Measurements from ENCODE around the gene TCF7. TPM values are rescaled to one million over a fixed set of nuclear protein-coding genes. Genes with fewer than 3 reads are reported as not detected.

Gene TCF7
- total RNA-seq, 1 donor from 2014 or later: 3.0 TPM

GRCh38 chr5:134178096-134178419 is 63.6 kb downstream of the TCF7 start:
- H3K36me3 ChIP-seq: peaks cover 4% of the 10 kb centered on the region
- no peak for DNase-seq
- peak overlapping the region; percentile 100 for H3K27ac ChIP-seq (replicated peaks)
- H3K4me3 ChIP-seq: peak overlapping the region; percentile 96
- H3K4me1 ChIP-seq: peaks cover 47% of the 10 kb centered on the region
- intact Hi-C loops (cut with micrococcal nuclease): no loop called here
- H3K9me3 ChIP-seq (replicated peaks): no peaks in the 10 kb centered on the region
- TF ChIP-seq CTCF (IDR thresholded peaks at IDR 0.05; ENCODE audit: borderline replicate concordance): no peak
- H3K27me3 ChIP-seq (ENCODE audit: low read depth): no peaks in the 10 kb centered on the region

GRCh38 chr5:134183481-134183880 is 69.0 kb downstream of the TCF7 start:
- Histone ChIP-seq H3K9me3 (replicated peaks) (no peaks in the 10 kb centered on the region), H3K27me3 (ENCODE audit: low read depth) (no peaks in the 10 kb centered on the region), H3K4me3 (no peak overlapping the region), H3K27ac (replicated peaks) (no peak overlapping the region), H3K36me3 (no peaks in the 10 kb centered on the region), H3K4me1 (peaks cover 11% of the 10 kb centered on the region)
- TF ChIP-seq CTCF (IDR thresholded peaks at IDR 0.05; ENCODE audit: borderline replicate concordance): no peak
- DNase-seq: no peak
- intact Hi-C loops (cut with micrococcal nuclease): no loop called here

DNA sequence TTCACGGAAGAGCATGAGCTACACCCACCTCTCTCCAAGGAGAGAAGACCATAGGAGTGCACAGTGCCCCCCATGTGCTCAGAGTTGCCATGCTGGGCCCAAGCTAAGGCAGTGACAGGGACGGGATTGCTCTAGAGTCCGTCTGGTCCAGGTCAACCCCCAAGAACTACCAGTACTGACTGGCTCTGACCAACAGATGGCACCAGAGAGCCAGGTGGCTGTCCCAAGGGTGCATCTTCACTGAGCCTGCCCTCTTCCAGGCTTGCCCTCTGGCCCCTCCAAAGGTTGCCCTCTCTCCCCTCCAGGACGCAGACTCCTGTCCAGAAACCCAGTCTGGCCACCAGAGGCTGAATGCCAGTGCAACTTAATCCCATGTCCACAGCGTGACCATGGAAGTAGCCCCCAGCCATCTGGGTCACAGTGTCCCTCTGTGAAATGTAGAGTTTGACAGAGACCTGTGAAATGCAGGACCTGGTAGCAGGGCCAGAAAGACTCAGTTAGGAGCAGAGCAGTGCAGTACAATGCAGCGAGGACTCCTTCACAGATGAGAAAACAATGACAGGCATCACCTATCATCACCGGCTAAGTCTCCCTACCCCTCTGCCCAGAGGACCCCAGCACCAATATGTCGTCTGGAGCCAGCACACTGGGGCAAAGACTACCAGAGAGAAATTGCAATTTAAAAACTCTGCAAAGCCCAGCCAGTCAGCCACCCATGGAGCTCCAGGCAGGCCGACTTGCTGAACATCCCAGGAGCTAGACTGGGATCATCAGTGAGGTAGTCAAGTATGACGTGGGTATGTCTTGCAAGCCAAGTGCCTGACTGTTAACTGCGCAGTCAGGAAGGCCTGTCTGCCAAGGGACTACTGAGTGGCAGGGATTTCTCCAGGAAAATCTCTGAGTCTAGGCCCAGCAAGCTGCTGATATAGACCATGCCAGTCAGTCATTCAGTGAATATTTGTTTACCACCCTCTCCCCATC is 70.0 kb downstream of the TCF7 start:
- H3K36me3 ChIP-seq: no peaks in the 10 kb centered on the region
- peak; percentile 50 for DNase-seq
- H3K4me3 ChIP-seq: no peak overlapping the region
- intact Hi-C loops (cut with micrococcal nuclease): loop anchor here (2.0 kb wide), 1 partner anchor 104 kb away; no protein-coding TSS in a partner anchor
- H3K4me1 ChIP-seq: peaks cover 13% of the 10 kb centered on the region
- no peaks in the 10 kb centered on the region for H3K27me3 ChIP-seq (ENCODE audit: low read depth)
- TF ChIP-seq CTCF (IDR thresholded peaks at IDR 0.05; ENCODE audit: borderline replicate concordance): peak; percentile 96
- H3K9me3 ChIP-seq (replicated peaks): no peaks in the 10 kb centered on the region
- no peak overlapping the region for H3K27ac ChIP-seq (replicated peaks)

DNA sequence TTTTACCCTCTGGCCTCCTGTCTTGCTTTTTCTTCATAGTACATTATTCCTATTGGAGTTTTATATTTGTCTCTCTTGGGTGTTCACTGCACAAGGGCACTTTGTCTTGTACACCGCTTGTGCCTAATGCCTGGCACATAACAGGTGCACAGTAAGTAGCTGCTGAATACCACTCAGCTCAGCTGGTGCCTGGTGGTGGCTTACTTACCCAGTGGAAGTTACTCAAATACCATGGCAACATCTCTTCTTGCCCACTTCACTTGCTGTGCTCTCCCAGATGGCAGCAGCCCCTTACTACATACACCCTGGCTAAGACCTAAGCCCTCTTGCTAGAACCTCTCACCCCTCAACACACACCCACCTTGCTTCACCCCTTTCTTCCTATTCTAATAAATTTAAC is 73.6 kb downstream of the TCF7 start:
- Histone ChIP-seq H3K27me3 (ENCODE audit: low read depth) (no peaks in the 10 kb centered on the region), H3K4me1 (peaks cover 13% of the 10 kb centered on the region), H3K9me3 (replicated peaks) (no peaks in the 10 kb centered on the region), H3K36me3 (no peaks in the 10 kb centered on the region), H3K4me3 (no peak overlapping the region), H3K27ac (replicated peaks) (no peak overlapping the region)
- no peak for TF ChIP-seq CTCF (IDR thresholded peaks at IDR 0.05; ENCODE audit: borderline replicate concordance)
- intact Hi-C loops (cut with micrococcal nuclease): no loop called here
- no peak for DNase-seq

GRCh38 chr5:134189031-134189430 is 74.5 kb downstream of the TCF7 start:
- intact Hi-C loops (cut with micrococcal nuclease): no loop called here
- Histone ChIP-seq H3K4me3 (no peak overlapping the region), H3K4me1 (peaks cover 13% of the 10 kb centered on the region), H3K27me3 (ENCODE audit: low read depth) (no peaks in the 10 kb centered on the region), H3K27ac (replicated peaks) (no peak overlapping the region), H3K9me3 (replicated peaks) (no peaks in the 10 kb centered on the region), H3K36me3 (no peaks in the 10 kb centered on the region)
- DNase-seq: no peak
- no peak for TF ChIP-seq CTCF (IDR thresholded peaks at IDR 0.05; ENCODE audit: borderline replicate concordance)

Data from left ventricle myocardium inferior (tissue), 1 donor.